Activated T-cell treated with anti-CD3 and anti-CD28 coated beads for 4 hours (primary cell): ENCODE data around the gene TUBA3E.
"Not testable (repeated sequence)": the region's sequence is repeated elsewhere in the genome, so short reads cannot be mapped to it uniquely, and the experiment has no call there.

Experiments
- DNase-seq: peaks from one replicate; pipeline ENCODE4 v3.0.0-alpha.2; 2020

Gene TUBA3E

DNA sequence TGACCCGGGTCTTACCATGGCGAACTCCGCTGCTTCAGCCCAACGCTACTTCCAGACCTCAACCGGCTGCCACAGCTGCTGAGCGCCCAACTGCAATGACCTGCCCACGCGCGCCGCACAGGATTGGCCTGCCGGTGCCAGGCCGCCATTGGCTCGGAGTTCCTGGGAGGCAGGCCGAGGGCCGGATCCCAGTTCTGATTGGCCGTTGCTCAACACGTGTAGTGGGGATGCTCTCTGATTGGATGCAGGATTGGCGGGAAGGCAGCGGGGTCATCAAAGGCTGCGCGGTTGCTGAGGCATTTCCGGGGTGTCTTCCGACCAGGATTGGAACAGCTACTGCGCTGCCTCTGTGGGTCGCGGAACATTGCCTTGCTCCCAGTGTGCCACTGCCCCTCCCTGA, at the start of gene TUBA3E:
TSS of gene TUBA3E (minus strand) at position 97 of the 400 bp plus-strand sequence. CDS start at position 18, 79 bp downstream.
- DNase-seq, result no peak

GRCh38 chr2:130246430-130246829, 48.2 kb upstream of the TUBA3E start:
- DNase-seq, result no peak

- no peak for DNase-seq
Observed at GRCh38 chr2:130245976-130246375, 47.7 kb upstream of the TUBA3E start.

- no peak for DNase-seq
Observed at GRCh38 chr2:130243359-130243758, 45.1 kb upstream of the TUBA3E start.

DNA sequence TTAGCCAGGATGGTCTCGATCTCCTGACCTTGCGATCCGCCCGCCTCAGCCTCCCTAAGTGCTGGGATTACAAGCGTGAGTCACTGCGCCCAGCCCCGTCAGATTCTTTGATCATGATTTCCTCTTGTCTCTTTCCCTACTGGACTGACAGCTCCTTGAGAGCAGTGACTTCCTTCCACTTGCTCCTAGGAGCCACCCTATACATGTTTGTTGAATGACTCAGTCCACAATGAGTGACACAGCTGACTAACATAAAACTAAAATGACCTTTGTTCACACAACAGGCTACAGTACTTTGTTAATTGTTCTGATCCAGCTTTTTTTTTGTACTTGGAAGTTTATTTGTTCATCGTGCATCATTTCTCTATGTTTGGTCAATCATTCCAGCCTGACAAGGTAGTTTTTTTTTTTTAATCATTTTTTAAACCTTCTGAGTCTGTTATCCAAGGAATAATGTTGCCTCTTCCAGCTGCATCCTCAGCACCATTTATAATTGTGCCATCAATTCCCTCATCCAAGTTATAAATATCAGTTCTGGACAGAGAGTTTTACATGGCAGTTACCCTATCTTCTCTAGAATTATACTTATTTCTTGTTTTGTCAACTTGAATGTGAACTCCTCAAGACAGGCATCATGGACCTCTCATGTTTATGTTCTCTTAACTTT, 42.9 kb upstream of the TUBA3E start:
- no peak for DNase-seq

DNA sequence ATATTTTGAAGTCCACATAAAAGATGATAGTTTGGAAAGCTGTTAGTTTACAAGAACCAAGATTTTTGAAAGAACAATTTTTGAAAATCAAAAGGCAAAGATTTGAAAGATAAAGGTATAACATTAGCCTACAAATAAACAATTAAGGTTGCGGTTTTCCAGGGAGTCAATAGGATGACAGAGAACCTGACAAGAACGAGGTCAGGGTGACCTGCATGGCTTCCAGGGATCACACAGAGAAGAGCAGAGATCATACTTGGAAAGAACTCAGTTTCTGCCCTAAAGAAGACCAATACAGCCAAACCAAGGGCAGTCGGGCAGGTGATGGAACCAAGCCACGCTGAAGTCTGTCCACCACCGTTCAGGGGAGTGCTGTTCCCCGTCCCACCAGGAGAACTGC, 41.3 kb upstream of the TUBA3E start:
- not testable (repeated sequence) for DNase-seq

DNA sequence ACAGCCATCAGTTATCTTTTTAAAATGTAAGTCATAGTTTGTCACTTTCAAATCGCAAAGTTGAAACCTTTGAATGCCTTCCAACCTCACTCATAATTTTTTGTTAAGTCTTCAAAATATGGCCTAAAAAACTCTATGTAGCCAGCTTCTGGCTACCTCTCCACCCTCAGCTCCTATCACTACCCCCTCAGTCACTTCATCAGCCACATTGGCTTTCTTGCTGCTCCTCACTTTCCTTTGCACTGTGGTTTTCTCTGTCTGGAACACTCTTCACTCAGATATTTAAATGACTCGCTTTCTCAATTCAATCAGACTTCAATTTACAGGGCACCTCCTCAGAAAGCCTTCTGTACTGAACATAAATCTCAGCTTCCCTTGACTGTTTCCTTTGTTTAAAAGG, 34.8 kb upstream of the TUBA3E start:
- not testable (repeated sequence) for DNase-seq

DNA sequence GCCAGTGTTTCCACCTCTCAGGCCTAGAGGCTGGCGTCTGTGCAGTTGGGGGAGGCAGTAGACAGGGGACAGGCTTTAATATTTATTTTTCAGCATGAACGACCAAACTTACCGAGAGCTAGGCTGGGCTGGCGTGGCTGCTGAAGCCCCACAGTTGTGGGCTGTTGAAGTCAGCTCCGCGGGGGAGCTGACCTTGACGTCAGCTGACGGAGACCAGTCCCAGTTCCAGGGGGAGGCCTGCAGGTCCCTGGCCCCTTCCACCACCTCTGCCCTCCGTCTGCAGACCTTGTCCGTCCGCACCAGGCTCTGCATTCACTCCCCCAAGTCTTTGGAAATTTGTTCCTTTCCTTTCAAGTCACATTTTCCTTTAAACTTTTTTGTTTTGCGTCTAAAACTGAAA, 33.4 kb upstream of the TUBA3E start:
- DNase-seq, result no peak

DNA sequence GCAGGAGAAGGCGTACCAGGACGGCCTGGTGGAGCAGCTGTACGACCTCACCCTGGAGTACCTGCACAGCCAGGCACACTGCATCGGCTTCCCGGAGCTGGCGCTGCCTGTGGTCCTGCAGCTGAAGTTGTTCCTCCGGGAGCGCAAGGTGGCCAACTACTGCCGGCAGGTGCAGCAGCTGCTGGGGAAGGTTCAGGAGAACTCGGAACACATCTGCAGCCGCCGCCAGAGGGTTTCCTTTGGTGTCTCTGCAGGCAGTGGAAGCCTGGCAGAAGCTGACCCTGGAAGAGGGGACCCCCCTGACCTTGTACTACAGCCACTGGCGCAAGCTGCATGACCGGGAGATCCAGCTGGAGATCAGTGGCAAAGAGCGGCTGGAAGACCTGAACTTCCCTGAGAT, 32.7 kb upstream of the TUBA3E start:
- DNase-seq, result not testable (repeated sequence)

DNA sequence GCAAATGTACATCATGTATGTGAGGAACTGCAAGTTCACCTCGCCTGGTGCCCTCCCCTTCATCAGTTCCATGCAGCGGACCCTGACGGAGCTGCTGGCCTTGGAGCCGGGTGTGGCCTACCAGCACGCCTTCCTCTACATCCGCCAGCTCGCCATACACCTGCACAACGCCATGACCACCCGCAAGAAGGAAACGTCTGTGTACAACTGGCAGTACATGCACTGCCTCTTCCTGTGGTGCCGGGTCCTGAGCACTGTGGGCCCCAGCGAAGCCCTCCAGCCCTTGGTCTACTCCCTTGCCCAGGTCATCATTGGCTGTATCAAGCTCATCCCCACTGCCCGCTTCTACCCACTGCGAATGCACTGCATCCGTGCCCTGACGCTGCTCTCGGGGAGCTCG, 32.1 kb upstream of the TUBA3E start:
- not testable (repeated sequence) for DNase-seq

GRCh38 chr2:130229161-130229510, 30.9 kb upstream of the TUBA3E start:
- DNase-seq, result not testable (repeated sequence)

DNA sequence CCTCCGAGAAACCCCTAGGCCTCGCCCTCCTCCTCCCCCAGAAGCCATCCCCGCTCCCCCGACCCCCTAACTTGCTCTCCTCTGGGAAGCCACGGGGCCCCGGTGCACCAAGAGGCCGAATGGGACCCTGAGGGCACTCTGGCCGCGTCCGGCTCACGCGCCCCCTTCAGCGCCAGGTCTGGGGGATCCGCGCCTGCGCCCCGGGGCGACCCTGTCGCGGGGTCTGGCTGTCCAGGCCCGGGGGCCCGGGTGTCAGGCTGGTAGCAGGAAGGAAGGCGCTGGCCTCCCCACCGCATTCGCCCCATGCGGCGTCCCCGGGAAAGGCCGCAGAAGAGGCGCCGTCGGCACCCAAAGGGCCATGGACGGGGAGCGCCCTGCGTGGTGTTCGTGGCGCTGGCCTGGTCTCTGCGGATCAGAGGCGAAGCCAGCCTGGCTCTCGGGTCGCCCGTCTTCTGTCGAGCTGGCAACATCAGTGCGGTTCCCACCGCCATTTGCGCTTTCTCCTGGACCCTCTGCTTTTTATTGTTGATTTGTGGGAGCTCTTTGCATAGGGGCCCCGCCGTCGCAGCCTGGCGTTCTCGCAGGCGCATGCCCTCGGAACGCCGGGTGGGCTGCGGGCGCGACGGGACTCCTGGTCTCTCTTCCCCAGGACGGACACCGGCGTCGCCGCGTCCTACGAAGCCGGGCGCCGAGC, 30.4 kb upstream of the TUBA3E start:
- DNase-seq, result not testable (repeated sequence)

GRCh38 chr2:130228005-130228404, 29.8 kb upstream of the TUBA3E start:
- not testable (repeated sequence) for DNase-seq

DNA sequence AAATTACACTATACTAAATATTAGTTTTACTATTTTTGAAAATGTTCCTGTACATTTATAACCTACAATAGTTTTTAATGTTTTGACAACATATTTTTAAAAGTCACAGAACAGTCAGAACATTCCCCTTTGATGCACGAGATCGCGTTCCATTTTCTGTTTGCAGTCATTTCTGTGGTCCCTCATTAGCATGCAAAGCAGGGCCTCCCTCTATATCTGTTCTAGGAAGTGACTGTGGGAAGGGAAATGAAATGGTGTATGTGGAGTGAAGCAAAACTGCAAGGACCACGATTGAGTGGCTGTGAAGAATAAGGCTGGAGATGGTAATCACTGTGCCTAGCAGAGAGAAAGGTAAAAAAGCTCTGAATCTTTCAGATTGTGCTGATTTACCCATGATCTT, 24.3 kb upstream of the TUBA3E start:
- DNase-seq, result not testable (repeated sequence)

- not testable (repeated sequence) for DNase-seq
Observed at GRCh38 chr2:130220505-130220904, 22.3 kb upstream of the TUBA3E start.

DNA sequence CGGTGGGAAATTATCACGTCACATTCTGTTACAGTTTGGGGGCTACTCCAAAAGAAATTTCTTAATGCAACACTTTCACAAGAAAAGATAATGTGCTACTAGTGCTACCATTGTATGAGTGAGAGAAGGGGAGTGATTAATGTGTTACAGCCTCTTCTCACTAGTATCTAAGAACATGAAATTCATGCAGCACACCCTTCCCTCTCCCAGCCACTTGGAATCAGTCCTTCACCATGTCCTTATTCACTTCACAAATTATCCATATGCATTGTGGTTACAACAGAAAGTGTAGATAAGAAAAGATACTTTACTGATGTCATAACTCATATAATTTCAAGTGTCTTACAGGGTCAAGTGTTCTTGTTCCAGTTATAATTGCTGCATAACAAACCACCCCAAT, 20.9 kb upstream of the TUBA3E start:
- DNase-seq, result not testable (repeated sequence)

GRCh38 chr2:130207051-130207450, 8.8 kb upstream of the TUBA3E start:
- DNase-seq, result not testable (repeated sequence)

DNA sequence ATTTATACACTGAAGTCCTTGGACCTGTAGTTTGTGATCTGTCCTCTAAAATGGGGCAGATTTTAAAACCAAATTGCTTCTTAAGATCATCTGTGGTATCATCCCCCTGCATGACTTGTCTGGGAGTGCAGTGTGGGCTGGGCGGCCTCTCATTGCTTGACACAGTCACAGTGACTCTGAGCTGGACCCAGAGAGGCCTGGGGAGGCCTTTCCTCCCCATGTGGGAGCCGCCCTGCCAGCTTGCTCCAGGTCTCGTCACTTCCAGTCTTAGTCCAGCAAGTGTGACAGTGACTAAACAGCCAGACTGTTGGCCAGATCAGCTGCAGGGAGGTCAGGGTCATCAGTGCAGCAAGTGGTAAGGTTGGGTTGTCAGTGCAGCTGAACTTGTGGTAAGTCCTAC, 4.9 kb upstream of the TUBA3E start:
- DNase-seq, result not testable (repeated sequence)

DNA sequence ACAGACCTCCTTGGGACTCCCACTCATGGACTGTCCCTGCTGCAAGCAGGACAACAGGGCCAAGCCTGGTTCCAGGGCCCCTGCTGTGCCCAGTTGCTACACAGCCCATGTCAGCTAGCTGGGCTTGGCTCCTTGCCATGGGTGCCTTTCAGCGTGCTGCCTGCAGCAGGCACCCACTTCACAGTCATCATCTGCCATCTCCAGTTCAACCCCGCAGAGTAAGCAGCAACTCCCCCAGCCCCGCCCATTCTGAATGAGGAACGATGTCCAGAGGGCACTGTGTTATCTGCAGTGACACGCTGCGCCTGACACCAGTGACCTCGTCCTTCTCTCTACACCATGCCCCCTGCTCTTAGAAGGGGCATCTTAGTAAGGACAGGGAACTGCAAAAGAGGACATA, 4.3 kb upstream of the TUBA3E start:
- DNase-seq, result not testable (repeated sequence)

GRCh38 chr2:130196052-130196451, 2.2 kb downstream of the TUBA3E start:
- not testable (repeated sequence) for DNase-seq

GRCh38 chr2:130195089-130195635, 3.1 kb downstream of the TUBA3E start:
- not testable (repeated sequence) for DNase-seq

DNA sequence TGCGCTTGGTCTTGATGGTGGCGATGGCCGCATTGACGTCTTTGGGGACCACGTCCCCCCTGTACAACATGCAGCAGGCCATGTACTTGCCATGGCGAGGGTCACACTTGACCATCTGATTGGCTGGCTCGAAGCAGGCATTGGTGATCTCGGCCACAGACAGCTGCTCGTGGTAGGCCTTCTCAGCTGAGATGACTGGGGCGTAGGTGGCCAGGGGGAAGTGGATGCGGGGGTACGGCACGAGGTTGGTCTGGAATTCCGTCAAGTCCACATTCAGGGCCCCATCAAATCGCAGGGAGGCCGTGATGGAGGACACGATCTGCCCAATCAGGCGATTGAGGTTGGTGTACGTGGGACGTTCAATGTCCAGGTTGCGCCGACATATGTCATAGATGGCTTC, 4.4 kb downstream of the TUBA3E start:
- DNase-seq, result not testable (repeated sequence)

DNA sequence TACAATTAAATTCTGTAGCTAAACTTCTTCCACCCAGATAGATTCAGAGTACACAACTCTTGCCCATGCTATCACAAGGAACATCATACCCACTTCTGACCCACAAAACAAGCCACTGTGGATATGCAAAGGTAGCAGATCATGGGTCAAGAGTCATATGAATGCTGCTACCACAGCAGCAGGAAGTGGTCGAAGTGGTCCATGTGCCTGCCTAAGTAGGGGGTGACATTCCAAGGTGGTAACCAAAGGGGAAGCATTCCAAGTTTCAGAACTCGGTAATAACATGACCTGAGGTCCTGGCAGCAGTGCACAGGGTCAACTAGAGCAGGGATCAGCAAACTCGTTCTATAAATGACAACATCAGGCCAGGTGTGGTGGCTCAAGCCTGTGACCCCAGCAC, 5.8 kb downstream of the TUBA3E start:
- not testable (repeated sequence) for DNase-seq

GRCh38 chr2:130191319-130191718, 6.9 kb downstream of the TUBA3E start:
- DNase-seq, result not testable (repeated sequence)
